H54 (cell line): ENCODE results near the gene PIGU.

Source experiments
- DNase-seq: peaks from one replicate; pipeline ENCODE4 v3.0.0; 2011; ENCODE audit warnings: low spot score, mixed read lengths; ENCODE audit not compliant: insufficient read length
- FAIRE-seq: peaks from 3 replicates; lab custom pipeline; 2011; peaks lifted over from hg19 to GRCh38; lab: Jason Lieb, UNC
- POLR2A ChIP-seq: IDR thresholded peaks from 2 replicates; pipeline ENCODE4 v1.6.1; 2011; ENCODE audit warnings: low read depth, mild to moderate bottlenecking, low read length

The PIGU gene

GRCh38 chr20:34710861-34711574 lies 34.1 kb upstream of the PIGU start:
- TF ChIP-seq POLR2A = no peak
- FAIRE-seq = no peak
- DNase-seq = no peak

GRCh38 chr20:34710568-34710839 lies 33.6 kb upstream of the PIGU start:
- FAIRE-seq (no peak), DNase-seq (peak; percentile 23)
- TF ChIP-seq POLR2A = no peak

GRCh38 chr20:34709831-34710567 lies 33.1 kb upstream of the PIGU start:
- DNase-seq (peak; percentile 48), FAIRE-seq (no peak)
- TF ChIP-seq POLR2A = 0 out of 2 replicates have a peak, but pooled peaks have one; percentile 2

- TF ChIP-seq POLR2A = no peak; the same call in 1 of the 2 replicates
- FAIRE-seq (no peak), DNase-seq (peak; percentile 93)
Measured at GRCh38 chr20:34709044-34709830, 32.3 kb upstream of the PIGU start.

GRCh38 chr20:34708621-34709043 lies 31.7 kb upstream of the PIGU start:
- DNase-seq (peak; percentile 45), FAIRE-seq (no peak)
- no peak for TF ChIP-seq POLR2A

GRCh38 chr20:34706912-34707784 lies 30.3 kb upstream of the PIGU start:
- no peak for FAIRE-seq
- TF ChIP-seq POLR2A = no peak
- no peak for DNase-seq

GRCh38 chr20:34706302-34706875 lies 29.5 kb upstream of the PIGU start:
- TF ChIP-seq POLR2A = no peak
- DNase-seq (no peak), FAIRE-seq (no peak)

- DNase-seq = peak; percentile 62
- TF ChIP-seq POLR2A = no peak
- FAIRE-seq = no peak
Measured at GRCh38 chr20:34705397-34706301, 28.8 kb upstream of the PIGU start.

- FAIRE-seq (no peak), DNase-seq (no peak)
Measured at GRCh38 chr20:34705008-34705396, 28.1 kb upstream of the PIGU start.

GRCh38 chr20:34704177-34705007 lies 27.5 kb upstream of the PIGU start, which contains the start of gene TP53INP2:
Gene TP53INP2 (plus strand): TSS chr20:34704344. CDS start chr20:34708740, 4,396 bp downstream.
- FAIRE-seq = no peak
- DNase-seq = peak; percentile 83
- TF ChIP-seq POLR2A = peak; percentile 25

More at GRCh38 chr20:34705008-34705396, 28.1 kb upstream of the PIGU start:
- no peak for TF ChIP-seq POLR2A

GRCh38 chr20:34703424-34704176 lies 26.7 kb upstream of the PIGU start:
- TF ChIP-seq POLR2A = no peak
- DNase-seq (peak; percentile 22), FAIRE-seq (no peak)
